Limb (tissue), 2 donors: ENCODE results near the gene MAP2K7.
"Not testable (repeated sequence)": the region's sequence is repeated elsewhere in the genome, so short reads cannot be mapped to it uniquely, and the experiment has no call there.

Experiments used
- DNase-seq, 2 donors: peaks; one replicate each; pipeline ENCODE4 v3.0.0-alpha.2; 2016; ENCODE audit errors: extremely low spot score in 2 of 2

MAP2K7 gene

GRCh38 chr19:7928741-7929701 lies 25.3 kb downstream of the MAP2K7 start:
- DNase-seq = peak in 1 of 2 donors; percentile 57

GRCh38 chr19:7930030-7930429 lies 26.4 kb downstream of the MAP2K7 start:
- DNase-seq = not testable (repeated sequence)

GRCh38 chr19:7930765-7931164 lies 27.1 kb downstream of the MAP2K7 start:
- DNase-seq = no peak

GRCh38 chr19:7931221-7932061 lies 27.8 kb downstream of the MAP2K7 start:
- no peak for DNase-seq

GRCh38 chr19:7932276-7932929 lies 28.7 kb downstream of the MAP2K7 start:
- DNase-seq = no peak

GRCh38 chr19:7932930-7933300 lies 29.2 kb downstream of the MAP2K7 start:
- no peak for DNase-seq

GRCh38 chr19:7933411-7933810 lies 29.7 kb downstream of the MAP2K7 start:
- DNase-seq = no peak

- no peak for DNase-seq
Measured at GRCh38 chr19:7933828-7934725, 30.4 kb downstream of the MAP2K7 start.

GRCh38 chr19:7934766-7935165 lies 31.1 kb downstream of the MAP2K7 start:
- DNase-seq = no peak

- DNase-seq = no peak
Measured at GRCh38 chr19:7940841-7941240, 37.2 kb downstream of the MAP2K7 start.

- no peak for DNase-seq
Measured at GRCh38 chr19:7941895-7942596, 38.4 kb downstream of the MAP2K7 start.

- no peak for DNase-seq
Measured at GRCh38 chr19:7942981-7943443, 39.3 kb downstream of the MAP2K7 start.

GRCh38 chr19:7943444-7944176 lies 39.9 kb downstream of the MAP2K7 start, which contains the start of gene TIMM44:
Gene TIMM44 (minus strand): TSS chr19:7943666. CDS start chr19:7943651, 15 bp downstream.
- peak; percentile 99 for DNase-seq

GRCh38 chr19:7944177-7944761 lies 40.6 kb downstream of the MAP2K7 start:
- peak; percentile 91 to 92 for DNase-seq

GRCh38 chr19:7947939-7948338 lies 44.3 kb downstream of the MAP2K7 start:
- no peak for DNase-seq

- no peak for DNase-seq
Measured at GRCh38 chr19:7953060-7953459, 49.4 kb downstream of the MAP2K7 start.

- DNase-seq = no peak
Measured at GRCh38 chr19:7953576-7953975, 49.9 kb downstream of the MAP2K7 start.

GRCh38 chr19:7955696-7956095 lies 52.0 kb downstream of the MAP2K7 start:
- DNase-seq = no peak

GRCh38 chr19:7959211-7959610 lies 55.5 kb downstream of the MAP2K7 start:
- DNase-seq = no peak
